Measurements from ENCODE around the gene CTBP1. TPM values are rescaled to one million over a fixed set of nuclear protein-coding genes. Genes with fewer than 3 reads are reported as not detected.

CTBP1 gene
- polyA plus RNA-seq, 5 donors, result 81.1 to 178 (median 115) TPM

DNA sequence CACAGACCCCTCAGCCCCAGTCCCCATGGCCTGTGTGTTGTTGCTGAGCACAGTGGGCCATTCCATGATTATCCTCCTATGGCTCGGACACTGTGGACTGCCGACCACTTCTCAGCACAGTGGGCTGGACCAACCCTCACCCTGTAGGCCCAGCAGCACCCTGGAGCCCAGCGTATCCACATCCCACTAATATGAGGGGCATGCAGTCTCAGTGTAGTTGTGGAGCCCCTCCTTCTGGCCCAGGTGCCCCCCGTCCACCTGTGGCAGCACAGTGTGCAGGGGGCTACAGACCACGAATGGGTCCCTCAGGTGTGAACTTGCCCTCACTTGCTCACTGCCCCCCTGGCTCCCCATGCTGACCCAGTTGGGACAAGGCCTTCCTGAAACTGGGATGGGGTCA lies 84.5 kb downstream of the CTBP1 start:
- no peak for DNase-seq

GRCh38 chr4:1164040-1164439 lies 84.9 kb downstream of the CTBP1 start:
- no peak for DNase-seq

Other genes with a start within 250 kb of the CTBP1 start
- 10 to 100 TPM; 15.1 to 31.3 (median 20.7) TPM for gene FGFRL1, start 237.5 kb downstream of the CTBP1 start, polyA plus RNA-seq (ENCODE audit: insufficient read depth in 1 of 5, insufficient read length in 5 of 5, low replicate concordance in 1 of 5)
- gene RNF212, start 135.6 kb downstream of the CTBP1 start, polyA plus RNA-seq (ENCODE audit: insufficient read depth in 1 of 5, insufficient read length in 5 of 5, low replicate concordance in 1 of 5), result 10 to 100 TPM in 3 of 5 donors, 1 to 10 TPM in 2; 6.1 to 11.8 (median 11.0) TPM
- 10 to 100 TPM in 4 of 5 donors, 1 to 10 TPM in 1; 6.9 to 47.5 (median 17.0) TPM for gene SPON2, start 76.5 kb downstream of the CTBP1 start, polyA plus RNA-seq (ENCODE audit: insufficient read depth in 1 of 5, insufficient read length in 5 of 5, low replicate concordance in 1 of 5)
- gene MAEA, start 40.8 kb upstream of the CTBP1 start, polyA plus RNA-seq (ENCODE audit: insufficient read depth in 1 of 5, insufficient read length in 5 of 5, low replicate concordance in 1 of 5), result 10 to 100 TPM; 44.4 to 69.1 (median 58.5) TPM
- gene UVSSA, start 98.1 kb upstream of the CTBP1 start, polyA plus RNA-seq (ENCODE audit: insufficient read depth in 1 of 5, insufficient read length in 5 of 5, low replicate concordance in 1 of 5), result 10 to 100 TPM in 4 of 5 donors, 1 to 10 TPM in 1; 9.6 to 21.2 (median 15.5) TPM
- not detected for gene NKX1-1, start 157.3 kb upstream of the CTBP1 start, polyA plus RNA-seq (ENCODE audit: insufficient read depth in 1 of 5, insufficient read length in 5 of 5, low replicate concordance in 1 of 5)

Data from right lung (tissue), 5 donors.